HG03039 (cell line): Measurements from ENCODE around the gene FAM20C.
"Not testable (repeated sequence)": the region's sequence is repeated elsewhere in the genome, so short reads cannot be mapped to it uniquely, and the experiment has no call there.

Experiments used
- ATAC-seq: cut with Tn5 transposase; IDR thresholded peaks from one replicate; pipeline ENCODE4 v1.9.1; 2021; ENCODE audit warnings: mild to moderate bottlenecking, moderate library complexity; ENCODE audit not compliant: unreplicated experiment

The FAM20C gene

DNA sequence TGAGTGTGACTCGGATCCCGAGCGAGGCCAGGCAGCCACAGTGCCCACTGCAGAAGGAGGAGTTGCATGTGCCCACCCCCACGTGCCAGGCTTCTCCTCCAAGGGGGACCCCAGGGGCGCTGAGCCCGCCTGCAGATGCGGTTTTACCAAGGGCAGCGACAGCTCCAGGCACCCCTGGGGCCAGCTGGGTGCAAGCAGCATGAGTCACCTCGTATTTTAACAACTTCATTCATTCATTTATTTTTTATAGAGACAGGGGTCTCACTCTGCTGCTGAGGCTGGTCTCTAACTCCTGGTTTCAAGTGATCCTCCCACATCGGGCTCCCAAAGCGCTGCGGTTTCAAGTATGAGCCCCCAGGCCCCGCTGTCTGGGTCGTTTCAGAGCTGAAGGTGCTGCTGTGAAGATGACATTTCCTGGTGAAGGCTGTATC lies 96.3 kb downstream of the FAM20C start:
- no peak for ATAC-seq

DNA sequence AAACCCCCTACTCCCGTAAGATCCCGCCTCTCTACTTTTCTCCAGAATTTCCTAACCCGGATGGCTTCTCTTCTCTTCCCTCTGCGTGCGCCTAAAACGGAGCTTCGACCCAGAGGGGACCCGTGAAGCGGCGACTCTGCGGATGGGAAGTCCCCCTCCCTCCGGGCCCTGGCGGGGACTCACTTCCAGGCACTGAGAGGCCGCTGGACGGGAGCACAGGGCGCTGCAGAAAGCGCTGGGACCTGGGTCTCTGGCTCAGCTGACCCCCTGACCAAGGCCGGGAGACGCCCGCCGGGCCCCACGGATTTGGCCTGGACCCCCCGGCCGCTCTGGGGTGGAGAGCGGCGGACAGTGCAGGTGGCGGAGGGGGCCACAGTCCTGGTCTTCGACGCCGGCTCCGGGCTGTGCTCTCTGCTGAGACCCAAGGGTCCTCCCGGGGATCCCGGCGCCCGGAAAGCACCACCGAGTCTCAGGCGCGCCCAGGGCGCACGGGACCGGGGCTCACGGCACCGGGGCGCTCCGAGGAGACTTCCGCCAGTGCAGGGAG lies 96.9 kb downstream of the FAM20C start:
- ATAC-seq = no peak

DNA sequence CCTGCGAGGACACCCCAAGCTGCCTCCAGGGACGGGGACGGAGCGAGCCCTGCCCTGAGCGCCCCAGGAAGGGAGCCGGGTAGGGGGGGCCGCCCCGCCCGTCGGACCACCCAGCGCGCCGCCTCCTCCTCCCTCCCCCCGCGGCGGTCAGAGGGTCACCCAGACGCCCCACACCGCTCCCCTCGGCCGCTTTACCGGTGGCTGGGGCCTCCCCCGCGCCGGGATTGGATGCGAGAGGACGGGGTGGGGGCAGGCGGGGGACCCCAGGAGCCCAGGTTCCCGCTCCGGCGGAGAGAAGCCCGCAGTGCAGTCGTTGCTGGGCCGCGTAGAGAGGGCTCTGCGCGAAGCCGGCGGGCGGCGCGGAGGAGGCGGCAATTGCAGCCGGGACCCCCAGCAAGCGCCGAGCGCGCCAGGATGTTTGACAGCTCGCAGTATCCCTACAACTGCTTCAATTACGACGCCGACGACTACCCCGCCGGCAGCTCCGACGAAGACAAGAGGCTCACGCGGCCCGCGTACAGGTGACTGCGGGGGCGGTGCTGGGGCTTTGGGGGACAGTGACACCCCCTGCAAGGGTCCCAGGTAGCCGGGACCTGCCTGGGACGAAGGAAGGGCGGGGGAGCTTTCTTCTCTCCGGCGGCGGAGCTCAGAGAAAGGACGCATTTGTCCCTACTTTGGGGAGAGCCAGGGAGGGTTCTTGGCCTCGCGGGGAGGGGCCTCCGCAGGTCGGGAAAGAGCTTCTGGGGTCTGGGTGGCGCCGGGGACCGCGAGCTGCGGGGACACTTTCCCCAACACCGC lies 97.6 kb downstream of the FAM20C start, which contains the start of gene FOXL3:
FOXL3 (plus strand) TSS at position 415 of the 798 bp plus-strand sequence; CDS start at position 415, 0 bp downstream.
- ATAC-seq = no peak

DNA sequence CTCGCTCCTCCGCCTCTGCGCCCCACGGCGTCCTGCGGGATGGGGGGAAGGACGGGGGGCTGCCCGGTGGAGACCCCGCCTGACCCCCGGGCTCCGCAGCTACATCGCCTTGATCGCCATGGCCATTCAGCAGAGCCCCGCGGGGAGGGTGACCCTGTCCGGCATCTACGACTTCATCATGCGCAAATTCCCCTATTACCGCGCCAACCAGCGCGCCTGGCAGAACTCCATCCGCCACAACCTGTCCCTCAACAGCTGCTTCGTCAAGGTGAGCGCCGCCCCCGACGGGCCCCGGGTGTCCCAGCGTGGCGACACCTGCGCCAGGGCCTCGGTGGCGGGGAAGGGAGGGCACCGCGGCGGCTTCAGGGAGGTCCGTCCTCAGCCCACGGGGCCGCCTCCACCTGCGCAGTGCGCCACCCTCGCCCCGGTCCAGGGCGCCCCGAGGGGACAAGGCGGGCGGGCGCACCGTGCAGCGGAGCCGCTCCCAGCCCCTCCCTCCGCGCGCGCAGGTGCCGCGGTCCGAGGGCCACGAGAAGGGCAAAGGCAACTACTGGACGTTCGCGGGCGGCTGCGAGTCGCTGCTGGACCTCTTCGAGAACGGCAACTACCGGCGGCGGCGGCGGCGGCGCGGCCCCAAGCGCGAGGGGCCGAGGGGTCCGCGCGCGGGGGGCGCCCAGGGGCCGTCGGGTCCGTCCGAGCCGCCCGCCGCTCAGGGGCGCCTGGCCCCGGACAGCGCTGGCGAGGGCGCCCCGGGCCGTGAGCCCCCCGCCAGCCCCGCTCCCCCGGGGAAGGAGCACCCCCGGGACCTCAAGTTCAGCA lies 98.4 kb downstream of the FAM20C start:
- ATAC-seq = no peak

DNA sequence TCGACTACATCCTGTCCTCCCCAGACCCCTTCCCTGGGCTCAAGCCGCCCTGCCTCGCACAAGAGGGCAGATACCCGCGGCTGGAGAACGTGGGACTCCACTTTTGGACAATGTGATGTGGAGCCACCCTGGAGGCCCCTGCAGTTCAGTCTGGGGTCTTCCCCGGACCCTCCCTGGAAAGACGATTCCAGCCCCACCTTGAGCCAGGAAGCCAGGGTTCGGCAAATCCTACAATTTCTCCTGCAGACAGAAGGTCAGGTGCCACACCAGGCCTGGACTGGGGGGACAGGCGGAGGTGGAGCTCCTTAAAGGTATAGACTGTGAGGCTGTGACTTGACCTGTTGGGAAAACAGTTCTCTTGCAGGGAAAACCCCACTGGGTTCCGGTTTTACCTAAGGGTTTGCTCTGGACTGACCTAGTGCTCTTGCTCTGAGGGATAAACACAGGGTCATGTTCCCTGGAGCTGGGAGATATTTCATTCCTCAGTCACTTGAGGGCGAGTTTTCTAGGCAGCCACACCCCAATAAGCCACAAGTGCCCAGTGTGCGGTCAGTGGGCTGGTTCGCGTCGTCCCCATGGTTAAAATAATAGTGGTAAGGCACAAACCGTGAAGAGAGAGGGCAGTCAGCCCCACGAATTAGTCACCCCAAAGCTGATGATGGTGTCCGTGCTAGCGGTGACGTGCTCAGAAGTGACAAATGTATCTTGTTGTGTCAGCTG lies 99.2 kb downstream of the FAM20C start:
- no peak for ATAC-seq

DNA sequence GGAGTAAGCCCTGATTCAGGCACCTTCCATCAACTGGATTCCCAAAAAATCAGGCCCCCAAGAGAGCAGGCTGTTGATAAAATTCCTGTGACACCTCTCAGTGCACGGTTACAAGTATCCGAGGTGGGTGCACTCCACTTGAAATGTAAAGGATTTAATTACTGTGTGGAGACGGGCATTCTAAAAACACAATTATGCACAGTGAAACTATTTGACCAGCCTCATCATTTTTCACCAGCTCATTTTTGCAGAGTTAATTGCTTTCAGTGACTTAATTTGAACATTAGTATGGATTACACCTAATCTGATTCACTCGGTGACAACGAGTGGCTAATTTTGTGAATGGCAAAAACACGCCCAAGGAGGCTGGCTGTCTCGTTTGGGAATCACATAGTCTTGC lies 99.9 kb downstream of the FAM20C start:
- no peak for ATAC-seq

DNA sequence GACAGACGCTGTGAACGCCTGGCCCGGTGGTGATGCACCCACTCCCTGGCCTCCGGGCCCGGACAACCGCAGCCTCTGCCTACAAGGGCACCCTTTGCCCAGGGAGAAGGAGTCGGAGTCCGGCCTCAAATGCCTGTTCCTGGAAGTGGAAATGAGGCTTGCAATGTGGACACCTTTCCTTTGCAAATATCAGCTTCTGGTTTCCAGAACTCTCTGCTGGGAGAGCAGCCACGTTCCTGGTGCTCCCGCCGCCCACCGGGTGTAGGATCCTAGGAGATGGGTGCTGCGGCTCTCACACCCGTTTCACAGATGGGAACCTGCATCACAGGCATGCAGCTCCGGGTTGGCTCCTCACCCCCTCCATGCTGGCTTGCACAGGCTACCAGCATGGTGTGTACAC lies 100.5 kb downstream of the FAM20C start:
- no peak for ATAC-seq

DNA sequence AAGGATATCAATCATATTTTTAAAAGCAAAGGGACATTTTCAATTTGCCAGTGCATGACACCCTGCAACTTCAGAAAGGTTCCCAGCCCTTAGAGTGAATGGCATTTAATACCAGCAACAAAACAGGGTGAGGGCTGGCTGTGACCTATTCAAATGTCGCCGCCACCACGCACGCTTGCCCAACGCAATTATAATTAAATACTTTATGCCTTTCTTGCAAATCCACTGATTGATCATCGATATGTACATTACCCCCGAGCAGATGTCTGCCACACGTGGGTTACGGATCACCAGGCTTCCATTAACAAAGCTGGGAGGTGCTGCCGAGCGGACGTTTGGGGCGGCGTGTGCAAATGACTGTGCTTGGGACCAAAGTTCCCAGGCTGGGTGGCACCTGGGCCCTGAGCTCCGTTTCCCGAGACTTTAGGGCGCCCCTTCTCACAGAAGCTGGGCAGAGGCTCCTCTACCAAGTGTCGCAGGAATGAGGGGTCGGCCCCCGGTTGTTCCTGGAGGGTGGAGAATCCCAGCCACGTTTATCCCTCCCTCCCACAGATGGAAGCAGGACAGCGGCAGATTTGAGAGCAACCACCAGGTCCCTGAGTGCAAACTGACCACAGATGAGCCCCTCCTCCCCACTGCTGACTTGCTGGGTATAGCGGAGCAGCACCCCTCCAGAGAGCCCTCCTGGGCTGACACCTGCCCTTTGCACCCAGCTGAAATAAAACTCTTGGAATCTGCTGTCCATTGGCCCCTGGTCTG lies 101.5 kb downstream of the FAM20C start:
- ATAC-seq = no peak

DNA sequence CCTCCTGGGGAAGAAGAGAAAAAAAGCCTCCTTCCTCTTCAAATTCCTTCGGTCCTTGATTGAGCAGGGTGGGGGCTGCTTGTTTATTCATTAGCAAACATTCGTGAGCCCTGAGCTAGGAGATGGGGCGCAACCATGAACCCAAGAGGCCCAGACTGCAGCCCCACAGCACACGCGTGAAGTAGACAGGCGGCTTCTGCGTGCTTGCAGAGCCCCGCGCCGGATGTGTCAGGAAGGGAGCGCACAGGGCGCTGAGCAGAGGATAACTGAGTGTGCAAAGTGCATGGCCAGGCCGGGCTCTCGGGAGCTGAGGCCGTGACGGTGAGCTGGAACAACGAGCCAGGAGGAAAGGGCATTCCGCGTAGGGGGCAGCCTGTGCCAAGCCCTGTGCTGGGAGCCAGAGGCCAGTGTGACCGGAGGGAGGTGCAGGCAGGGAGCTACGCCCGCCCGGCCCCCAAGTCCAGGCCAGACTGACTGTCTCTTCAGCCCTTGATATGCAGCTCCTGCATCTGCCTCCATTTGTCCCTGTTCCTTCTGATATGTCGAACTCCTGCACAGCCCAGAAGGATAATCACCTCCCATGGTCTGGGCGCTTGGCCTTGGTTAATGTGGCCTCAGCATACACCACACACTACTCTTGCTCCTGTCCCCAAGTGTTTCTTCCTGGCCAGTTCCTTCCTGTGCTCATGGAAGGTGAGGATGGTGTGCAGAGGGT lies 102.2 kb downstream of the FAM20C start:
- ATAC-seq = no peak

DNA sequence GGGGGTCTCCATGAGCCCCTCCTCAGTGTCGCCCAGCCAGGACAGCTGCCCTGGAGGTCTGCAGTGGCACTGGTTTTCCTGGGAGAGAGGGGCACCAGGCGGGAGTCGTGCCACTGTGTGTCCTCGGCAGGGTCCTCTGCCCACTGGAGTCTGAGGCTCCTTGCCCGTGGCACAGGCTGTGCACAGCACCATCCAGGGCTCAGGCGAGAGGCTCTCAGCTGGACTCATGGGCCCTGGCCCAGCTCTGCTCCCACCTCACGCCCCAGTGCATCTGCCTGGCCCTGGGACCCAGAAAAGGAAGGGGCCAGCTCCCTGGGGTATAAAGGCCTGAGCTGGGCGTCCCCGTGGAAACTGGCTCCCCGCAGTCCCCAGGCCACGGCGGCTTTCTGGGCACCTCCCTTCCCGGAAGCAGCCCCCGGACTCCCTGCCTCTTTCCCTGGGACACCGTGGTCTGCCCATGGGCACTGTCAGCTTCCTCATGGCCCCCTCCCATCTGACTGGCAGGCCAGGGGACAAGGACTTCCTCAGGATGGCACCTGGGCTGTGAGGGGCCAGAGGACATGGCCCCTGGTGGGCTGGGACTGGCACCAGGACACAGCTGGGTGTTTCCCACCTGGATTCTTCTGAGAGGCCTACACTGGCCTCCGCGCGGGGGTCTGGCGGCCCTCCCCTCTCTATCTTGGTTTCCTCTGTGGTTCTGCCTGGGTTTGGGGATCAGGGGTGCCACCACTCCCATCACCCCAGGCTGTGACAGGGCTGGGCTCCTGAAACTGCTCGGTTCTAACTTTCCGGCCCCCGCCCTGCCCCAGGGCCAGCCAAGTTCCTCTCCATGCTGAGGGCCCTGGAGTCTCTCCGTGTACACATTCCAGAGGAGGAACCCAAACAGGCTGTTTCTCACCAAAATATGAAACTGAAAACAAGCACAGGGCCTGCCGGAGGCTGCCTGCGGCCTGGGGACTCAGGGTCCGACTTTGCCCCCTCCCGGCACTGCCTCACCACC lies 103.1 kb downstream of the FAM20C start:
- no peak for ATAC-seq

DNA sequence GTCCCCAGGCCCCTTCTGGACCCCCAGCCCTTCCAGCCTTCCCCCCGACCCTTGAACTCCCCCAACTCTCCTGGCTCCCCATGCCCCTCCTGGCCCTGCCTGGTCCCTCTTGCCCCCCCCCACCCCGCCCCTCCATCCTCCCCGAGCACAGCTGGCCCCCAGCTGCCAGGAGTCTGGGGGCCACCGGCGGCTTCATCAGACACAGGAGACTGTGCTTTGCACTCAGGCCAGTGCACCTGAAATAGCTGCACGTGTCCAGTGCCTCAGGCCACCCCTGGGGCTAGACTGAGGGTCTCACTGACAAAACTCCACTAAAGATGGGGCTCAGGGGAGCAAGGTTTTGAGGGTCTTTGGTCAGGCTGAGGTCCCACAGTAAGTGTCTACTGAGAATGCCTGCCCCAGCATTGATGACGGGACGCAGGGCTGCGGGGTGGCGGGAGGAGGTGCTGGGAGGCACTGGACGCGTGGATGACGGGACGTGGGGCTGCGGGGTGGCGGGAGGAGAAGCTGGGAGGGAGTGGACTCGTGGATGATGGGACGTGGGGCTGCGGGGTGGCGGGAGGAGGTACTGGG lies 104.1 kb downstream of the FAM20C start:
- no peak for ATAC-seq

DNA sequence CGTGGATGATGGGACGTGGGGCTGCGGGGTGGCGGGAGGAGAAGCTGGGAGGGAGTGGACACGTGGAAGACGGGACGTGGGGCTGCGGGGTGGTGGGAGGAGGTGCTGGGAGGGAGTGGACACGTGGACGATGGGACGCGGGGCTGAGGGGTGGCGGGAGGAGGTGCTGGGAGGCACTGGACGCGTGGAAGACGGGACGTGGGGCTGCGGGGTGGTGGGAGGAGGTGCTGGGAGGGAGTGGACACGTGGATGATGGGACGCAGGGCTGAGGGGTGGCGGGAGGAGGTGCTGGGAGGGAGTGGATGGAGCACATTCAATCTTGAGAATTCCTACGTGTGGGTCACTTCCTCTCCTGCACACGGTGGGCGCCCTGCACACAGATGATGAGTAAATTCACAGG lies 104.8 kb downstream of the FAM20C start:
- not testable (repeated sequence) for ATAC-seq

DNA sequence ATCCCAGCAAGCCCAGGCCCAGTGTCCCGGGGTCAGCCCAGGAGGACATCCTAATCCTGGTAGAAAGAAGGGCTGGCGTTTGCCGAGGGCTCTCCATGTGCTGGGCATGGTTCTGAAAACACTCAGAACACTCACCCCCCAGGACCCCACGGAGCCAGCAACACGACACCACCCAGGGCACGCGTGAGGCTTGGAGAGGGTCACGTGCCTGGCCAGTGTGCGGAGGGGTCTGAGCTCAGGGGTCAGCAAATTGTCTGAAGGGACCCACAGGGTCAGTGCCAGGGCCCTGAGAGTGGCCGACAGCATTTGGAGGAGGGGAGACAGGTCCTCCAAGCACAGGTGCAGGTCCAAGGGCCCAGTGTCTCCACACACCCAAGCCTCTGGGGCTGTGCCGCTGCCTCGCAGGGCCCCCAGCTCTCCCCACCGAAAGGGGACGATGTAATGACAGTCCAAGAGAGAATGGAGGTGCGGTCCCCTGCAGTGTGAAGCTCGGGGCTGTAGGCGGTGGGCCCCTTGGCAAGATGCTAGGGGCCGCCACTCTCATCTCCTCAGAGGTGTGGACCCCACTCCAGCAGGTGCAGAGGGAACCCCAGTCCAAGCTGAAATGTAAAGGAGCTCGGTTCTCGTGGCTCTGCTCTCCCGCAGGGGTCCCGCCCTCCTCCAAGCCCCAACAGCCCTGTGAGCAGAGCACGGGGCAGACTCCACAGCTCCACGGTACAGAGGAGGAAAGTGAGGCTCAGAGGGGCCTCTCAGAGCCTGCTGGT lies 105.4 kb downstream of the FAM20C start:
- no peak for ATAC-seq

DNA sequence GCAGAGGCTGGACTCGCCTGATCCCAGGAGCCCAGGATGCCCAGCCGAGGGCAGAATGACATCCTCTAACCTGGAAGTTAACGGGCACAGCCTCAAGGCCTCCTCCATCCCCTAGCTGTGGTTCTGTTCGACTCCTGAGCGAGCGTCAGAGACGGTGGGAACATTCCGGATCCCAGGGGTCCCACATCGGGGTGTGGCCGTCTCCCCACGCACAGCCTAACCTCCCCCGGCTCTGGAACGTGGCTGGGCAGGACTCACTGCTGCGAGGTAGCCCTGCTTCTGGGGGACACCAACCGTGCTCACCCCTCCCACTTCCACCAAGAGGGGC lies 106.0 kb downstream of the FAM20C start:
- no peak for ATAC-seq

DNA sequence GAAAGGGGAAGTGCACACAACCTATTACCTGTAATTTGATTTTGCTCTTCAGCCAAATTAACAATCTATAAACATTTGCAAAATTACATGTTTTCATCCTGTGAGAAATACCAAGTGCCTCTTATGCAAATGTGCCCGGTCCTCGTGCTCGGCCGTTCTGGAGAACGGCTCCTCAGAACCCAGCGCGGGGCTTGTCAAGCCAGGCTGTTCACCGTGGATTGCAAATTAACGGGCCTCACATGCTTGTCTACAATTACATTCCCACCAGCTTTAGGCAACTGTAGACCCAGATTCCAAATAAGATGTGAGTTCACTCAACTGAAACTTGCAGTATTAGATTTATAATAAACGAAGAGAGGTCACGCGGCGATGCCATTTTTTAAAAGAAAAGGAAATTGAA lies 106.4 kb downstream of the FAM20C start:
- no peak for ATAC-seq

DNA sequence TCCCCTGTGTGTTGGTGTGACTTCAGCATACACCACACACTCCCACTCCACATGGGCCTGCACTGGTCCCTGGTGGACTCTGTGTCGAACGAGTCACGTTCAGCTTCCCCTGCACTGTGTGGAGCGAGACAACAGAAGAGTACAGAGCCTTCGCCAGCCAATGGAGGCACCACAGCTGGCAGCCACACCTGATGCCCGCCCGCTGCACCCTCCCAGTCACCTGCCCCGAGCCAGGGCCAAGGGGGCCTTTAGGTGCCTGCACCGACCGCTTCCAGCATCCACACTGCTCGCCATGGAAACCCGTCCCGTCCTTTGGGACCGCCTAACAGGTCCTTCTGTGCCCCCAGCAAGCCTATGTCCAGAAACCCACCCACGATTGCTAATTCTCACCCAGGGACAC lies 106.8 kb downstream of the FAM20C start:
- no peak for ATAC-seq

DNA sequence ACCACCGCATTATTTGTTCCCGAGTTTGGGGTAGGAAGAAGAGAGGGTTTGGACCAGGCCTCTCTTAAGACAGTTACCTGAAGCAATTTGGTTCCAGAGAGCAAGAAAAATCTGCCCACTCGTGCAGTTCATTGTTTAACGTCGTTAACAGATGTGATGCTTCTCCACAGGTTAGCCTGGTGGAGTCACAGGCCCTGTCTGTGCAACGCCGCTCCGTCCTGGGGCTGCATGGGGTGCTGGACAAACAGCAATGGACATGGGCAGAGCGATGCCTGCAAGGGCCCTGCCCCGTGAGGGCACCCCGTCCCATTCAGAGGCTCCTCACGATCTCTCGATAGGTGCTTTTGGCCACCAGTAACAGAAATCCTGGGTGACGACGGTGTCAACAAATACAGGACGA lies 107.3 kb downstream of the FAM20C start:
- ATAC-seq = no peak

DNA sequence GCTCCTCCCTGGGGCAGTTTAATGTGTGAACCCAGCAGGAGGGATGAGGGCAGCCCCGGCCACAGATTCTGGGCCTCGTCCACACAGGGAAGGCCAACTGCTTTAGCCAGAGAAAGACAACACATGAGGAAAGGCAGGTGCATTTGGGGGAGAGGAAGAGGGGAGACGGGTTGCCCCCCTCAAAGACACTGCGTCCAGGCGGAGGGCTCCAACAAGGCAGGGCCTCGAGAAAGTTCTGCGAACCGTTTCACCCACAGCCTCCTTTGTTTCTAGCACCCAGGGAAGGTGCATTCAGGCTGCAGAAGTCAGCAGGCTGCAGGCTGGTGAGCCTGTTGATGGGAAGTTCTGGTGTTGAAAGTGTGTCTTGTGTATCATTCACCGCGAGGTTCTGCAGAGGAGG lies 107.7 kb downstream of the FAM20C start:
- ATAC-seq = no peak
